ENCODE data around the gene GULP1. TPM values are rescaled to one million over a fixed set of nuclear protein-coding genes. Genes with fewer than 3 reads are reported as not detected.
"Not testable (repeated sequence)": the region's sequence is repeated elsewhere in the genome, so short reads cannot be mapped to it uniquely, and the experiment has no call there.

The GULP1 gene
- total RNA-seq, 1 donor from 2014 or later, result 30.0 TPM

GRCh38 chr2:188599140-188599539, 307.5 kb downstream of the GULP1 start:
- TF ChIP-seq, protein P1, sequence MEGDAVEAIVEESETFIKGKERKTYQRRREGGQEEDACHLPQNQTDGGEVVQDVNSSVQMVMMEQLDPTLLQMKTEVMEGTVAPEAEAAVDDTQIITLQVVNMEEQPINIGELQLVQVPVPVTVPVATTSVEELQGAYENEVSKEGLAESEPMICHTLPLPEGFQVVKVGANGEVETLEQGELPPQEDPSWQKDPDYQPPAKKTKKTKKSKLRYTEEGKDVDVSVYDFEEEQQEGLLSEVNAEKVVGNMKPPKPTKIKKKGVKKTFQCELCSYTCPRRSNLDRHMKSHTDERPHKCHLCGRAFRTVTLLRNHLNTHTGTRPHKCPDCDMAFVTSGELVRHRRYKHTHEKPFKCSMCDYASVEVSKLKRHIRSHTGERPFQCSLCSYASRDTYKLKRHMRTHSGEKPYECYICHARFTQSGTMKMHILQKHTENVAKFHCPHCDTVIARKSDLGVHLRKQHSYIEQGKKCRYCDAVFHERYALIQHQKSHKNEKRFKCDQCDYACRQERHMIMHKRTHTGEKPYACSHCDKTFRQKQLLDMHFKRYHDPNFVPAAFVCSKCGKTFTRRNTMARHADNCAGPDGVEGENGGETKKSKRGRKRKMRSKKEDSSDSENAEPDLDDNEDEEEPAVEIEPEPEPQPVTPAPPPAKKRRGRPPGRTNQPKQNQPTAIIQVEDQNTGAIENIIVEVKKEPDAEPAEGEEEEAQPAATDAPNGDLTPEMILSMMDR (IDR thresholded peaks at IDR 0.05; ENCODE audit: insufficient read depth, low read length, severe bottlenecking), result no peak
- H3K4me3 ChIP-seq (ENCODE audit: low read depth, low read length), result no peak overlapping the region
- H3K36me3 ChIP-seq (ENCODE audit: control insufficient read depth, insufficient read depth, low read length), result no peaks in the 10 kb centered on the region
- no peak for DNase-seq (ENCODE audit: low read depth)
- no peaks in the 10 kb centered on the region for H3K27me3 ChIP-seq (ENCODE audit: control insufficient read depth, insufficient read depth, low read length)
- no peak for FAIRE-seq

DNA sequence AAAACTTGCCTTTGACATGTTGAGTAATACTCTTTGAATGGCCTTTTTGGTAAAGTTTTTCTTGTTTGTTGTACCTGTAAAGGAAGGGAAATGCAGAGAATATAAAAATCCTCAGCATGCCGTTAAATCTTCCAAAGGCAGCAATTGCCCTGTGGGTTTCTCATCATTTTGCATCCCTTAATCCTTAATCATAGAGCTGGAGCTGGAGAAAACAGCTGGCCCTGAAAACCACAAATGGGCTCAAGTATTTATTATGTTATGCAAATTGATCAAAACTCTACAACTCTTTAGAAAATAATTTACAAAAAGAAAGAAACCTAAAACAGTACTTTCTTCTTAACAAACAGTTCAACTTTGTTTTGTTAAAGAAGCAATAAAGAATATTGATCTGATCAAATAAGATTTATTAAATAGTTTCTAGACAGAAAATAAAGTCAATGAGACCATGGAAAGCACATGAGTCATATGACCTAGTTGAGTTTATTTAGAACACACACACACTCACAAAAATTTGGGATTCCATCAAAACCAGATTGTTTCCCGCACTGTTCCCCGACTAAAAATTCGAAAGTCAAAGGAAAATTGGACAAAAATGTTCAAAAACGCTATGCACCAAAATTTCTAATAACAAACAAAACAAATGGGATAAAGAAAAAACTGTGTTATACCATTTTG, 309.0 kb downstream of the GULP1 start:
- Histone ChIP-seq H3K27me3 (ENCODE audit: control insufficient read depth, insufficient read depth, low read length) (no peaks in the 10 kb centered on the region), H3K4me3 (ENCODE audit: low read depth, low read length) (no peak overlapping the region), H3K36me3 (ENCODE audit: control insufficient read depth, insufficient read depth, low read length) (no peaks in the 10 kb centered on the region)
- DNase-seq (ENCODE audit: low read depth) (no peak), FAIRE-seq (no peak)
- TF ChIP-seq, protein P1 (IDR thresholded peaks at IDR 0.05; ENCODE audit: insufficient read depth, low read length, severe bottlenecking), result no peak

DNA sequence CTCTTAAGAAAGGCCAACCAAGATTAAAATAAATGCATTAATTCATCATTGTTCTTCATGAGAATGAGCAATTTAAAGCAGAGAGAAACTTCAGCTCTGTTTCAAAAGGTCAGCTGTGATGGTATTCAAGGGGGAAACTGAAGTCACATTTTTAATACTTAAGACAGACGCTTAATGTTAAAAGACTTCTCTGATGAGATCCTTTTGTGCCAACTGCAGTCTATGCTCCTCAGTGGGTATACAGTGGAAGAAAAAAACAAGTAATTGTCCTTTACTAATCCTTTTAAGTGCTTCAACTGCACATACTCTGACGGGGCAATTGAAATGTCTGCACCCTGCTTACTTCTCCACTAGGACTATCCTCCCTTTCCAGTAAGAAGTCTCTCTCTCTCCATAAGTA, 309.7 kb downstream of the GULP1 start:
- H3K36me3 ChIP-seq (ENCODE audit: control insufficient read depth, insufficient read depth, low read length), result no peaks in the 10 kb centered on the region
- no peak for FAIRE-seq
- H3K27me3 ChIP-seq (ENCODE audit: control insufficient read depth, insufficient read depth, low read length), result no peaks in the 10 kb centered on the region
- DNase-seq (ENCODE audit: low read depth), result no peak
- H3K4me3 ChIP-seq (ENCODE audit: low read depth, low read length), result no peak overlapping the region
- TF ChIP-seq, protein P1 (IDR thresholded peaks at IDR 0.05; ENCODE audit: insufficient read depth, low read length, severe bottlenecking), result no peak

DNA sequence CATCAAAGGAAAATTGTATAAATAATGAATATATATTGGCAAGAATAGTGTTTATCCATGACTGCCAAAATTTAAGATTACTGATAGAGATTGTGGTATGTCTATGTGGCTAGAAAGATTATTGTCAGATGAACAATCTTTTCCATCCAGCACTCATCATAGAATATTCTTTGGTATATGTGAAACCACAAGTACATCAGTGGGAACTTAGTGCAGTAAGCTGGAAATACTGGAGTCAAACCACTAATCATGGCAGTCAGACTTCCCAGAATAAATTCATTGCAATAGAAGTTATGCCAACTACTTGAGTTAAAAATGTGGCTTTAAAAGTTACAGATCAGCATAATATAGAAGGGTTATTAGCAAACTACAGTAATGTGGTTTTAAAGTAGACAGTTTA, 310.3 kb downstream of the GULP1 start:
- FAIRE-seq (no peak), DNase-seq (ENCODE audit: low read depth) (no peak)
- Histone ChIP-seq H3K36me3 (ENCODE audit: control insufficient read depth, insufficient read depth, low read length) (no peaks in the 10 kb centered on the region), H3K4me3 (ENCODE audit: low read depth, low read length) (no peak overlapping the region), H3K27me3 (ENCODE audit: control insufficient read depth, insufficient read depth, low read length) (no peaks in the 10 kb centered on the region)
- TF ChIP-seq, protein P1 (IDR thresholded peaks at IDR 0.05; ENCODE audit: insufficient read depth, low read length, severe bottlenecking), result no peak

- TF ChIP-seq, protein P1 (IDR thresholded peaks at IDR 0.05; ENCODE audit: insufficient read depth, low read length, severe bottlenecking), result no peak
- Histone ChIP-seq H3K36me3 (ENCODE audit: control insufficient read depth, insufficient read depth, low read length) (no peaks in the 10 kb centered on the region), H3K4me3 (ENCODE audit: low read depth, low read length) (no peak overlapping the region), H3K27me3 (ENCODE audit: control insufficient read depth, insufficient read depth, low read length) (no peaks in the 10 kb centered on the region)
- no peak for FAIRE-seq
- peak; percentile 17 for DNase-seq (ENCODE audit: low read depth)
These were observed 312.9 kb downstream of the GULP1 start for GRCh38 chr2:188604579-188604978.

GRCh38 chr2:188605609-188606584, 314.2 kb downstream of the GULP1 start:
- H3K4me3 ChIP-seq (ENCODE audit: low read depth, low read length); H3K36me3 ChIP-seq (ENCODE audit: control insufficient read depth, insufficient read depth, low read length); FAIRE-seq; H3K27me3 ChIP-seq (ENCODE audit: control insufficient read depth, insufficient read depth, low read length); DNase-seq (ENCODE audit: low read depth): not testable (repeated sequence)

GRCh38 chr2:188606596-188606995, 314.9 kb downstream of the GULP1 start:
- DNase-seq (ENCODE audit: low read depth); FAIRE-seq: not testable (repeated sequence)

More at GRCh38 chr2:188606596-188606995, 314.9 kb downstream of the GULP1 start:
- not testable (repeated sequence) for H3K36me3 ChIP-seq (ENCODE audit: control insufficient read depth, insufficient read depth, low read length); H3K4me3 ChIP-seq (ENCODE audit: low read depth, low read length); H3K27me3 ChIP-seq (ENCODE audit: control insufficient read depth, insufficient read depth, low read length)
